Measurements from ENCODE around the gene GDF11. TPM values are rescaled to one million over a fixed set of nuclear protein-coding genes. Genes with fewer than 3 reads are reported as not detected.

GDF11 gene
- total and polyA plus RNA-seq, 4 experiments from 2014 or later: 0.25 to 15.8 (median 8.4) TPM

GRCh38 chr12:55697686-55698085 lies 45.2 kb upstream of the GDF11 start:
- Histone ChIP-seq H3K4me3 (ENCODE audit: low read length in 2 of 2) (no peak overlapping the region), H3K4me1 (ENCODE audit: insufficient read depth, low read length) (no peaks in the 10 kb centered on the region), H3K36me3 (ENCODE audit: insufficient read depth, low read length) (no peaks in the 10 kb centered on the region), H3K27me3 (ENCODE audit: insufficient read depth, low read length) (no peaks in the 10 kb centered on the region), H3K9me3 (ENCODE audit: control insufficient read depth in 1 of 2, low read length in 2 of 2) (no peaks in the 10 kb centered on the region), H3K27ac (ENCODE audit: low read depth, low read length) (no peak overlapping the region)
- intact Hi-C loops (cut with micrococcal nuclease): no loop called here
- H3K36me3 Mint-ChIP-seq: no peaks in the 10 kb centered on the region
- H3K4me1 Mint-ChIP-seq: no peaks in the 10 kb centered on the region
- no peaks in the 10 kb centered on the region for H3K9me3 Mint-ChIP-seq
- no peak for DNase-seq
- H3K27ac Mint-ChIP-seq: peak overlapping the region in 1 of 7 donors; percentile 48
- ChIA-PET POLR2A (ENCODE audit: partially characterized antibody) (no interaction called here), CTCF (ENCODE audit: partially characterized antibody) (no interaction called here)
- no peak overlapping the region for H3K4me3 Mint-ChIP-seq
- peaks cover 2% of the 10 kb centered on the region in 2 donors for H3K27me3 Mint-ChIP-seq

GRCh38 chr12:55698241-55698955 lies 44.5 kb upstream of the GDF11 start:
- DNase-seq: no peak
- Mint-ChIP-seq H3K27ac (no peak overlapping the region), H3K4me1 (no peaks in the 10 kb centered on the region), H3K9me3 (no peaks in the 10 kb centered on the region), H3K36me3 (no peaks in the 10 kb centered on the region), H3K27me3 (peaks cover 2% of the 10 kb centered on the region in 2 donors), H3K4me3 (no peak overlapping the region)
- POLR2A ChIA-PET (ENCODE audit: partially characterized antibody): no interaction called here
- no peaks in the 10 kb centered on the region for H3K36me3 ChIP-seq (ENCODE audit: insufficient read depth, low read length)
- no peak overlapping the region for H3K4me3 ChIP-seq (ENCODE audit: low read length in 2 of 2)
- H3K9me3 ChIP-seq (ENCODE audit: control insufficient read depth in 1 of 2, low read length in 2 of 2): no peaks in the 10 kb centered on the region
- intact Hi-C loops (cut with micrococcal nuclease): no loop called here
- CTCF ChIA-PET (ENCODE audit: partially characterized antibody): interaction anchor here (1.0 kb wide), 1 partner anchor 21 kb away, joined by 3 read pairs; no protein-coding TSS in a partner anchor
- H3K27me3 ChIP-seq (ENCODE audit: insufficient read depth, low read length): no peaks in the 10 kb centered on the region
- no peak overlapping the region for H3K27ac ChIP-seq (ENCODE audit: low read depth, low read length)
- H3K4me1 ChIP-seq (ENCODE audit: insufficient read depth, low read length): no peaks in the 10 kb centered on the region

- no peaks in the 10 kb centered on the region for H3K4me1 Mint-ChIP-seq
- no peak overlapping the region for H3K4me3 Mint-ChIP-seq
- ChIA-PET POLR2A (ENCODE audit: partially characterized antibody) (no interaction called here), CTCF (ENCODE audit: partially characterized antibody) (interaction anchor here (1.0 kb wide), 1 partner anchor 21 kb away, joined by 3 read pairs; no protein-coding TSS in a partner anchor)
- H3K27me3 Mint-ChIP-seq: peaks cover 2% of the 10 kb centered on the region in 2 donors
- Histone ChIP-seq H3K36me3 (ENCODE audit: insufficient read depth, low read length) (no peaks in the 10 kb centered on the region), H3K9me3 (ENCODE audit: control insufficient read depth in 1 of 2, low read length in 2 of 2) (no peaks in the 10 kb centered on the region), H3K4me1 (ENCODE audit: insufficient read depth, low read length) (no peaks in the 10 kb centered on the region), H3K27me3 (ENCODE audit: insufficient read depth, low read length) (no peaks in the 10 kb centered on the region), H3K27ac (ENCODE audit: low read depth, low read length) (no peak overlapping the region), H3K4me3 (ENCODE audit: low read length in 2 of 2) (no peak overlapping the region)
- H3K36me3 Mint-ChIP-seq: no peaks in the 10 kb centered on the region
- intact Hi-C loops (cut with micrococcal nuclease): no loop called here
- no peak for DNase-seq
- no peak overlapping the region for H3K27ac Mint-ChIP-seq
- no peaks in the 10 kb centered on the region for H3K9me3 Mint-ChIP-seq
Measured at GRCh38 chr12:55698965-55699364, 44.0 kb upstream of the GDF11 start.

GRCh38 chr12:55699471-55700055 lies 43.4 kb upstream of the GDF11 start:
- H3K27ac Mint-ChIP-seq: no peak overlapping the region
- H3K9me3 Mint-ChIP-seq: no peaks in the 10 kb centered on the region
- Histone ChIP-seq H3K27me3 (ENCODE audit: insufficient read depth, low read length) (no peaks in the 10 kb centered on the region), H3K4me1 (ENCODE audit: insufficient read depth, low read length) (no peaks in the 10 kb centered on the region), H3K27ac (ENCODE audit: low read depth, low read length) (no peak overlapping the region), H3K4me3 (ENCODE audit: low read length in 2 of 2) (no peak overlapping the region), H3K36me3 (ENCODE audit: insufficient read depth, low read length) (no peaks in the 10 kb centered on the region), H3K9me3 (ENCODE audit: control insufficient read depth in 1 of 2, low read length in 2 of 2) (no peaks in the 10 kb centered on the region)
- H3K4me1 Mint-ChIP-seq: no peaks in the 10 kb centered on the region
- no peaks in the 10 kb centered on the region for H3K36me3 Mint-ChIP-seq
- no peak for DNase-seq
- H3K27me3 Mint-ChIP-seq: peaks cover 2% of the 10 kb centered on the region in 2 donors
- ChIA-PET POLR2A (ENCODE audit: partially characterized antibody) (no interaction called here), CTCF (ENCODE audit: partially characterized antibody) (interaction anchor here (1.0 kb wide), 1 partner anchor 22 kb away, joined by 3 read pairs; no protein-coding TSS in a partner anchor)
- intact Hi-C loops (cut with micrococcal nuclease): no loop called here
- no peak overlapping the region for H3K4me3 Mint-ChIP-seq

DNA sequence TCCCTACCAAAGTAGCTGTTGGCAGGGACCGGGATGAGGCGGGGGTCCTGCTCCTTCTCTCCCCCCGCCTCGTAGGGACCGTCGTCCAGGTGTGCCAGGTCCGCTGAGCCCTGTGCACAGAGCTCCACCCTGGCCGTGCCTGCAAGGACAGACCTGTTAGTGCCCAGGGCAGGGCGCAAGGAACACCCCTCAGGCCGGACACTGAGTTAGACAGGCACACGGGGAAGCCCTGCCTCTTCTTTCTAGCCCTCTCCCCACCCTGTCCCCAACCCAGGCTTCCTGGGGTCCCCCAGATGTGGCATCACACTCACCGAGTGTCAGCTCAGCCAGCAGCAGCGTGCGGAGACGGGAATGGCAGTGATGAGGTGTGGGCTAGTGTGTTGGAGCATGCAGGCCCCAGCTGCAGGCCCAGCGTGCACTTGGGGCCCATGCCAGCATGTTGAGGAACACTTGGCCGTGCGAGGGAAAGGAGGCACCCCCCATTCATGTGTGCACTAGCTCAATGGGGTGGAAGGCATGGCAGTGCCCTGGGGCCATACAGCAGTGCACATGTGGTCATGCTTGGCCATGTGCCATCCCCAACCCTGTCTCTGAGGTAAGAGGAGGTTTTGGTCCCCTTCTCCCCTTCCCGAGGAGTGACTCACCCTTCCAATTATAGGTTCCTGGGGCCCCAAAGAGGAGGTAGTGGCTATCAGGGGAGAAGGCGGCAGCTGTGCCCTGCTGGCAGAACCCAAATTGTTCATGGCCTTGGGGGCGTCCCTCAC lies 42.5 kb upstream of the GDF11 start:
- no peak overlapping the region for H3K4me3 ChIP-seq (ENCODE audit: low read length in 2 of 2)
- H3K36me3 ChIP-seq (ENCODE audit: insufficient read depth, low read length): no peaks in the 10 kb centered on the region
- ChIA-PET POLR2A (ENCODE audit: partially characterized antibody) (no interaction called here), CTCF (ENCODE audit: partially characterized antibody) (no interaction called here)
- intact Hi-C loops (cut with micrococcal nuclease): no loop called here
- Mint-ChIP-seq H3K4me3 (no peak overlapping the region), H3K36me3 (no peaks in the 10 kb centered on the region), H3K27me3 (peaks cover 2% of the 10 kb centered on the region in 2 donors), H3K9me3 (no peaks in the 10 kb centered on the region), H3K4me1 (no peaks in the 10 kb centered on the region), H3K27ac (no peak overlapping the region)
- no peaks in the 10 kb centered on the region for H3K4me1 ChIP-seq (ENCODE audit: insufficient read depth, low read length)
- H3K27me3 ChIP-seq (ENCODE audit: insufficient read depth, low read length): no peaks in the 10 kb centered on the region
- DNase-seq: no peak
- H3K27ac ChIP-seq (ENCODE audit: low read depth, low read length): no peak overlapping the region
- H3K9me3 ChIP-seq (ENCODE audit: control insufficient read depth in 1 of 2, low read length in 2 of 2): no peaks in the 10 kb centered on the region

DNA sequence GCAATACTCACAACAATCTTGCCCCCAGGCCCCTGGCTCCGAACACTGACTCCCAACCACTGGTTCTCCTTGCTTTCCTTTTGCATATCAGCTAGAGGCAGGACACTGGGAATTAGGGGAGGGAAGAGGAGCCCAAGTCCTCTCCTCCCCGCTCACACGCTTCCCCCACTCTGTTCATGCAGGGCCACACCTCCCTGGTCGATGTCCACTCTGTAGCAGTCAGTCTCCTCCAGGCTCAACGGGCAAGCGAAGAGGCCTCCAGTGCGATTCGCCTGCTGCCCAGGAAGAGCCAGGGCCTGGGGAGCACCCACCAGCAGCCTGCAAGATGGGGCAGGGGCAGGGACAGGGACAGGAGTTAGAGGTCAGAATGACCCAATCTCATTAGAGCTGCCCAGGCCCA lies 40.1 kb upstream of the GDF11 start:
- Histone ChIP-seq H3K4me3 (ENCODE audit: low read length in 2 of 2) (no peak overlapping the region), H3K27me3 (ENCODE audit: insufficient read depth, low read length) (peaks cover 5% of the 10 kb centered on the region), H3K4me1 (ENCODE audit: insufficient read depth, low read length) (peaks cover 5% of the 10 kb centered on the region), H3K36me3 (ENCODE audit: insufficient read depth, low read length) (no peaks in the 10 kb centered on the region), H3K27ac (ENCODE audit: low read depth, low read length) (no peak overlapping the region), H3K9me3 (ENCODE audit: control insufficient read depth in 1 of 2, low read length in 2 of 2) (no peaks in the 10 kb centered on the region)
- Mint-ChIP-seq H3K27ac (no peak overlapping the region), H3K27me3 (peaks cover 5 to 10% of the 10 kb centered on the region in 2 donors), H3K36me3 (no peaks in the 10 kb centered on the region), H3K9me3 (no peaks in the 10 kb centered on the region), H3K4me1 (peaks cover 4 to 7% (median 6%) of the 10 kb centered on the region in 4 donors), H3K4me3 (no peak overlapping the region)
- intact Hi-C loops (cut with micrococcal nuclease): no loop called here
- POLR2A ChIA-PET (ENCODE audit: partially characterized antibody): no interaction called here
- no peak for DNase-seq
- CTCF ChIA-PET (ENCODE audit: partially characterized antibody): no interaction called here

DNA sequence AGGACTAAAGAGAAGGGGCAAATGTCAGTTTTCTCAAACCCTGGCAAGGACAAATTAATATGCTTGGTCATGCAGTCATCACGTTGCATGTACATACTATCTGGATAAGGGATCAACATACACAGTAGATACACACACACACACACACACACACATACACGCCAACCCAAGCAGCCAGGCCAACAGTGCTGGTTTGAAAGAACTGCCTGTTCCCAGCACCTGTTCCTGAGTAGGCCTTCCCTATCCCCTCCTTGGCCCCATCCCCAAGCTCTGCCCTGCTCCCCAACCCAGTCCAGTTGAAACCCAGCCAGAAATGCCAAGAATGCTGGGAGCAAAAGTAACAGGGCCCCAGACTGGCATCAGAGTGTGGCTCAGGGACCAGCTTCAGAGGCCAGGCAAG lies 39.6 kb upstream of the GDF11 start:
- POLR2A ChIA-PET (ENCODE audit: partially characterized antibody): no interaction called here
- Histone ChIP-seq H3K36me3 (ENCODE audit: insufficient read depth, low read length) (no peaks in the 10 kb centered on the region), H3K4me1 (ENCODE audit: insufficient read depth, low read length) (peaks cover 7% of the 10 kb centered on the region), H3K4me3 (ENCODE audit: low read length in 2 of 2) (no peak overlapping the region), H3K27me3 (ENCODE audit: insufficient read depth, low read length) (peaks cover 5% of the 10 kb centered on the region), H3K9me3 (ENCODE audit: control insufficient read depth in 1 of 2, low read length in 2 of 2) (no peaks in the 10 kb centered on the region), H3K27ac (ENCODE audit: low read depth, low read length) (no peak overlapping the region)
- CTCF ChIA-PET (ENCODE audit: partially characterized antibody): no interaction called here
- intact Hi-C loops (cut with micrococcal nuclease): no loop called here
- peaks cover 8 to 12% (median 10%) of the 10 kb centered on the region in 4 donors for H3K4me1 Mint-ChIP-seq
- peak overlapping the region in 2 of 7 donors; percentile 29 to 57 for H3K27ac Mint-ChIP-seq
- peak overlapping the region in 1 of 8 donors; percentile 5 for H3K4me3 Mint-ChIP-seq
- H3K27me3 Mint-ChIP-seq: peaks cover 7 to 12% of the 10 kb centered on the region in 2 donors
- H3K36me3 Mint-ChIP-seq: no peaks in the 10 kb centered on the region
- DNase-seq: no peak
- no peaks in the 10 kb centered on the region for H3K9me3 Mint-ChIP-seq
